MG63 (cell line): Measurements from ENCODE around the gene NEURL1B. TPM values are rescaled to one million over a fixed set of nuclear protein-coding genes. Genes with fewer than 3 reads are reported as not detected.
"Not testable (repeated sequence)": the region's sequence is repeated elsewhere in the genome, so short reads cannot be mapped to it uniquely, and the experiment has no call there.

ENCODE experiments used
- DNase-seq: peaks from one replicate; pipeline ENCODE4 v3.0.0-alpha.2; 2020
- H3K27me3 ChIP-seq: fragments of 250-450 bp; sonication (Bioruptor Pico); 2 replicates; pipeline ENCODE4 v1.5.1; 2020; ENCODE audit warnings: mild to moderate bottlenecking, moderate library complexity
- H3K36me3 ChIP-seq: fragments of 250-450 bp; sonication (Bioruptor Pico); 2 replicates; pipeline ENCODE4 v1.5.1; 2020; ENCODE audit warnings: mild to moderate bottlenecking, moderate library complexity
- H3K4me3 ChIP-seq: fragments of 250-450 bp; sonication (Bioruptor Pico); 2 replicates; pipeline ENCODE4 v1.5.1; 2020; ENCODE audit warnings: mild to moderate bottlenecking, moderate library complexity
- H3K9me3 ChIP-seq: fragments of 250-450 bp; sonication (Bioruptor Pico); 2 replicates; pipeline ENCODE4 v1.5.1; 2020; ENCODE audit warnings: mild to moderate bottlenecking, moderate library complexity
- total RNA-seq: library from RNA; depleted of rRNA; stranded (reverse); fragments of >200 nt; shearing (Covaris generic); gene quantifications from 2 replicates; pipeline ENCODE4 v1.2.3, GENCODE V29; 2014; ENCODE audit warnings: low replicate concordance

The NEURL1B gene
- total RNA-seq, 1 experiment from 2014 or later = 6.3 TPM

DNA sequence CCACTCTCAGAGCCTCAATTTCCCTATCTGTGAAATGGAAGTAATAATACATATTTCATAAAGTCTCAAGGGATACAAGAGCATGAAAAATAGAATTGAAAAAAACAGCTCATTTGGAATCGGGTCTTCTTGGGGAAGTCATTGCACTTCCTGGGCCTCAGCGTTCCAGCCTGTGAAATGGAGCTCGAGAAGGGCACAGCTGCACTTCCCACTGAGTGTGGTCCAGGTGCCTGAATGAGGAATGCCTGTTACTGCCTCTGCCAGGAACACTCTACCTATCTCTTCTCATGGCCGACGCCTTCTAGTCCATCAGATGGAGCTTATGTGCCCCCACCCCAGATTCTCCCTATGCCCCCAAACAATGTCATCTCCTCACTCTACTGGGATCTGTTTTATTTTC, 924 bp upstream of the NEURL1B start:
- H3K27me3 ChIP-seq = no peaks in the 10 kb centered on the region
- no peak for DNase-seq
- no peaks in the 10 kb centered on the region for H3K9me3 ChIP-seq
- H3K4me3 ChIP-seq = peak overlapping the region; percentile 61
- no peaks in the 10 kb centered on the region; the same call in 1 of the 2 replicates for H3K36me3 ChIP-seq

DNA sequence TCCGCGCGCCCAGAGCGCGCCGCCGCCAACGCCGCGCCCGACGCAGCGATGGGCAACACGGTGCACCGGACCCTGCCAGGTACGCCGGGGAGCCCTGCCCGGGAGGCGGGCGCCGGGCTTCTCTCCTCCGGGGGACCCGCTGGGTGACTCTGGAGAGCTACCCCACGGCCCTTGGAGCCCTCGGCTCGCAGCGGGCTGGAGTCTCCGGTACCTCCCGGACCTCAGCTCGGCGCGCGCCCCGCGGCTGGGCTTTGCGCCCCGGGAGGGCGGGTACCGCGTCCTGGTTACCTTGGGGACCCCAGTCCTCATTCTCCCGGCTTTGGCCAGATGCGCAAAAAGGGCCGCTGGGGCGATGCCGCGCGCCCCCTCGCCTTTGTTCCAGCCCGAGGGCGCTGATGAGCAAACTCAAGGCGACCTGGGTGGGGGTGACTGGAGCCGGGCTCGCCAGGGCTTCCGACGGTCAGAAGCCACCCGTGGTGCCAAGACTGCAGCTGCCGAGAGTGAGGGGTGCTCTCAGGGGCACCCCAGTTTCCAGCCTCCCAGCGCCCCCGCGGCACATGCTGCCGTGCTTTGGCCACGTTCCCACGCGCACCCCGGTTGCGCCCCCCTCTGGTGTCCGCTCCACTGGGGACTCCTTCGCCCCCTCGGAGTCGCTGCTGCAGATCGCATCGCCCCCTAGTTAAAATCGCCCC, 442 bp downstream of the NEURL1B start:
- peak; percentile 45 for DNase-seq
- Histone ChIP-seq H3K36me3 (no peaks in the 10 kb centered on the region; the same call in 1 of the 2 replicates), H3K9me3 (no peaks in the 10 kb centered on the region), H3K4me3 (peak overlapping the region; percentile 61), H3K27me3 (no peaks in the 10 kb centered on the region)

DNA sequence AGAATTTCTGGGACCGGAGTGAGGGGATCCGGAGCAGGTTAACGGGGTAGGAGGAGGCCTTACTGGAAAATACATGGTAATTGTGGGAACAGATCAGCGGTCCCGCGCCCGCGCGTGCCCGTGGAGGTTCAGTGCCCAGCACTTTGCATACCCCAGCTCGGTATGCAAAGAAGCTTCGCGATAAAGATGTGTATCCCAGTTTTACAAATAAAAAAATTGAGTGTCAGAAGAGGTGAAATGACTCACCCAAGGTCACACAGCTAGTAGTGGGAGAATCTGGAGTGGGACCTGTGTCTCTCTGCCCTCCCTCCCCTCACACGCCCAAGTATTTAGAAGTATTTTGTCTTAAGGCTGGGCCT, 967 bp downstream of the NEURL1B start:
- DNase-seq = no peak

GRCh38 chr5:172642486-172642885, 1.4 kb downstream of the NEURL1B start:
- Histone ChIP-seq H3K9me3 (no peaks in the 10 kb centered on the region), H3K36me3 (no peaks in the 10 kb centered on the region; the same call in 1 of the 2 replicates), H3K4me3 (peak overlapping the region; percentile 61), H3K27me3 (no peaks in the 10 kb centered on the region)
- DNase-seq = no peak

More for the DNA sequence above, 967 bp downstream of the NEURL1B start:
- Histone ChIP-seq H3K4me3 (peak overlapping the region; percentile 61), H3K9me3 (no peaks in the 10 kb centered on the region), H3K36me3 (no peaks in the 10 kb centered on the region; the same call in 1 of the 2 replicates), H3K27me3 (no peaks in the 10 kb centered on the region)

- no peaks in the 10 kb centered on the region; the same call in 1 of the 2 replicates for H3K36me3 ChIP-seq
- H3K9me3 ChIP-seq = no peaks in the 10 kb centered on the region
- DNase-seq = no peak
- no peaks in the 10 kb centered on the region for H3K27me3 ChIP-seq
- no peak overlapping the region for H3K4me3 ChIP-seq
Observed at GRCh38 chr5:172642926-172643871, 2.1 kb downstream of the NEURL1B start.

GRCh38 chr5:172644266-172644665, 3.2 kb downstream of the NEURL1B start:
- Histone ChIP-seq H3K9me3 (no peaks in the 10 kb centered on the region), H3K4me3 (no peak overlapping the region), H3K27me3 (no peaks in the 10 kb centered on the region), H3K36me3 (no peaks in the 10 kb centered on the region; the same call in 1 of the 2 replicates)
- no peak for DNase-seq

DNA sequence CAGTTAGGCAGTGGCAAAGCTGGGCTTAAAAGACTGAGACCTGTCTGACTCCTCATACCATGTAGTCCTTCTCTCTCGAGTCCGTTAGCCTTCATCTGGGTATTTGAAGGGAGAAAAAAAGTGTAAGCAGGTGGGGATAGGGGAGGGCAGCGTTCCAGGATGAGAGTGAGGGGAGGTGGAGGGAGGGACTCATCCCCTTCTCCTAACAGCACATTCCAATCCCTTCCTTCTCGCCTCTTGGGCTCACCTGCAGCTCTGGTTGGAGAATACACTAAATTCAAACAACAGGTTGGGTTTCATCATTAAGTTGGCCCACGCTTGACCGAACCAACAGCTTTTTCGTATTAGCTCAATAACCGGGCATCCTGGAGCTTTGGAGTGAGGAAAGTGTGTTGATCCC, 3.6 kb downstream of the NEURL1B start:
- Histone ChIP-seq H3K4me3 (no peak overlapping the region), H3K36me3 (no peaks in the 10 kb centered on the region; the same call in 1 of the 2 replicates), H3K9me3 (no peaks in the 10 kb centered on the region), H3K27me3 (no peaks in the 10 kb centered on the region)
- DNase-seq = no peak

- no peak for DNase-seq
- Histone ChIP-seq H3K9me3 (no peaks in the 10 kb centered on the region), H3K36me3 (no peaks in the 10 kb centered on the region; the same call in 1 of the 2 replicates), H3K27me3 (no peaks in the 10 kb centered on the region), H3K4me3 (no peak overlapping the region)
Observed at GRCh38 chr5:172645271-172646055, 4.4 kb downstream of the NEURL1B start.

- Histone ChIP-seq H3K27me3 (no peaks in the 10 kb centered on the region), H3K4me3 (no peak overlapping the region), H3K36me3 (no peaks in the 10 kb centered on the region; the same call in 1 of the 2 replicates), H3K9me3 (no peaks in the 10 kb centered on the region)
- no peak for DNase-seq
Observed at GRCh38 chr5:172646716-172647285, 5.7 kb downstream of the NEURL1B start.

DNA sequence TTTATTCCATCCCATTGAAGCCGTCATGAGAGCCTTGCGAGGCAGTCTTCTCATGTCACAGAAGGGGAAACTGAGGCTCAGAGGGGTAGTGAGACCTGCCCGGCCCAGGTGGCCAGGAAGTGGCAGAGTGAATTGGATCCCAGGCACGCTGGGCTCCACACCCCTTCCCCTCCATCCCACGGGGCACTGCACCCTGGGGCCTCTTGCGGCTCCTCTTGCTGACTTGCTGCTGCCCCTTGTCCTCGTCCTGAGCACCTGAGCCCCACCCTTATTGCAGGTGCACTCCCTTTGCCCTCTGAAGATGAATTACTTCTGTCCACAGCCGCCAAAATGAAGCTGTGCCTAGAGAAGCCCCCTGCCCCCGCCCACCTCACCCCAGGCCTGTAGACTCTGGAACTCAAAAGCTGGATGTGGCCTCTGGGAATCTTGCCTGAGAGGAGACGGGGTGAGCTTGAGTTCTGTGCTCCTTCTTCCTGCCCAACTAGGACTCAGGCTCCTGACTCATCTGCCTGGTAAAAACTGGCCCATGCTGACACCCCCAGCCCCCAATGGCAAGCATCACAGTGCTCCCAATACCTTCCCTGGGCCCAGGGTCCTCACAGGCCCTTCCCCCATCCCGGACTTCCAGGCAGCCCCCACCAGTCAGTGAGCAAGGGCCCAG, 6.4 kb downstream of the NEURL1B start:
- Histone ChIP-seq H3K4me3 (no peak overlapping the region), H3K9me3 (no peaks in the 10 kb centered on the region), H3K36me3 (no peaks in the 10 kb centered on the region; the same call in 1 of the 2 replicates), H3K27me3 (no peaks in the 10 kb centered on the region)
- DNase-seq = no peak

- no peaks in the 10 kb centered on the region; the same call in 1 of the 2 replicates for H3K36me3 ChIP-seq
- H3K27me3 ChIP-seq = no peaks in the 10 kb centered on the region
- DNase-seq = no peak
- no peaks in the 10 kb centered on the region for H3K9me3 ChIP-seq
- H3K4me3 ChIP-seq = no peak overlapping the region
Observed at GRCh38 chr5:172648013-172648381, 6.9 kb downstream of the NEURL1B start.

DNA sequence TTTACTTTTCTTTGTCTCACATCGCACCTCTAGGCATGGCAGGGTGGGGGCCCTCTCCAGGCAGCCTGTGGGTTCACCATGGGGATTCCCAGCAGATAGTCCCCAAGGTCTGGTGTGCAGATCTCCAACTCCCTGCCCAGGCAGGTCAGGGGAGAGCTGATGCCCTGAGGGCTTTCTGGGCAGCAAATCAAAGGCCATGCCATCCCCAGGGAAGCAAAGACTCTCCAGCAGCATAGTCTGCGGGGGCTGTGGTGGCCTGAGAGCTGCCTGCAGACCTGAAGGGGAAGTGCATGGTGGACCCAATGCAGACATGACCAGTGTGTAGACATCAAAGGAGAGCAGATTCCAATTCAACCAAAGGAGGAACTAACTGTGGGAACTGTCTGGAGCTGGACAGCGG, 7.7 kb downstream of the NEURL1B start:
- no peaks in the 10 kb centered on the region for H3K27me3 ChIP-seq
- no peak for DNase-seq
- H3K9me3 ChIP-seq = no peaks in the 10 kb centered on the region
- no peaks in the 10 kb centered on the region; the same call in 1 of the 2 replicates for H3K36me3 ChIP-seq
- H3K4me3 ChIP-seq = no peak overlapping the region

GRCh38 chr5:172656496-172656895, 15.4 kb downstream of the NEURL1B start:
- H3K4me3 ChIP-seq, DNase-seq, H3K27me3 ChIP-seq, H3K36me3 ChIP-seq, H3K9me3 ChIP-seq: not testable (repeated sequence)

DNA sequence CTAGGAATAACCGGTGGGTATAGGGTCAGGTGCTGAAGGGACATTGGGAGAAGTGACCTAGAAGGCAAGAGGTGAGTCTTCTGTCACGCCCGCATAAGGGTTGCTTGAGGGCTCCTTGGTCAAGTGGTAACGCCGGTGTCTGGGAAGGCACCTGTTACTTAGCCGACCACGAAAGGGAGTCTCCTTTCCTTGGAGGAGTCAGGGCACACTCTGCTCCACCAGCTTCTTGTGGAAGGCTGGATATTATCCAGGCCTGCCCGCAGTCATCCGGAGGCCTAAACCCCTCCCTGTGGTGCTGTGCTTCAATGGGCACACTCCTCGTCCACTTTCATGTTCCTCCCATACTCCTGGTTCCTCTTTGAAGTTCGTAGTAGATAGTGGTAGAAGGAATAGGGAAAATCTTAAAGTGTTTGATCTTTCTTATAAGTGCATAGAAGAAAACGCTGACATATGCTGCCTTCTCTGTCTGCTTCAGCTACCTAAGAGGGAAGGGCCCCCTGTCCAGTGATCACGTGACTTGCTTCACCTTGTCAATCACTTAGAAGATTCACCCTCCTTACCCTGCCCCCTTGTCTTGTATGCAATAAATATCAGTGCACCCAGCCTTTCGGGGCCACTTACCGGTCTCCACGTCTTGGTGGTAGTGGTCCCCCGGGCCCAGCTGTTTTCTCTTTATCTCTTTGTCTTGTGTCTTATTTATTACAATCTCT, 16.6 kb downstream of the NEURL1B start:
- not testable (repeated sequence) for H3K36me3 ChIP-seq, H3K9me3 ChIP-seq, H3K27me3 ChIP-seq, DNase-seq, H3K4me3 ChIP-seq

- no peaks in the 10 kb centered on the region; the same call in 1 of the 2 replicates for H3K36me3 ChIP-seq
- DNase-seq = no peak
- no peaks in the 10 kb centered on the region for H3K27me3 ChIP-seq
- H3K9me3 ChIP-seq = peaks cover 4% of the 10 kb centered on the region; the same call in 1 of the 2 replicates
- H3K4me3 ChIP-seq = no peak overlapping the region
Observed at GRCh38 chr5:172658391-172658790, 17.3 kb downstream of the NEURL1B start.
